Head of caudate nucleus (tissue), 42 donors: ENCODE results near the gene KDM7A.
"Not testable (repeated sequence)": the region's sequence is repeated elsewhere in the genome, so short reads cannot be mapped to it uniquely, and the experiment has no call there.

Experiments
- DNase-seq, 42 donors: peaks; one replicate each; pipeline versions ENCODE4 v3.0.0 to v3.0.0-alpha.2; 2020 to 2021; ENCODE audit warnings: mixed read lengths in 7 of 42
- intact Hi-C: fragments of 100-400 bp; cut with DNase I; formaldehyde crosslinking; loops from one replicate; pipeline ENCODE4 v1.15.0; 2022

KDM7A gene

GRCh38 chr7:140121326-140121725, 55.5 kb downstream of the KDM7A start:
- DNase-seq: peak in 10 of 42 donors; percentile 4 to 51 (median 23)
- intact Hi-C loops: no loop called here

- intact Hi-C loops, DNase-seq: not testable (repeated sequence)
These were observed 62.0 kb downstream of the KDM7A start for GRCh38 chr7:140114817-140115216.

DNA sequence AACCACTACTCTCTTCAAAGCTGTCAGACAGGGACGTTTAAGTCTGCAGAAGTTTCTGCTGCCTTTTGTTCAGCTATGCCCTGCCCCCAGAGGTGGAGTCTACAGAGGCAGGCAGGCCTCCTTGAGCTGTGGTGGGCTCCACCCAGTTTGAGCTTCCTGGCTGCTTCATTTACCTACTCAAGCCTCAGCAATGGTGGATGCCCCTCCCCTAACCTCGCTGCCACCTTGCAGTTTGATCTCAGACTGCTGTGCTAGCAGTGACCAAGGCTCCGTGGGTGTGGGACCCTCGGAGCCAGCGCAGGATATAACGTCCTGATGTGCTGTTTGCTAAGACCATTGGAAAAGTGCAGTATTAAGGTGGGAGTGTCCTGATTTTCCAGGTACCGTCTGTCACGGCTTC, 68.0 kb downstream of the KDM7A start:
- DNase-seq, intact Hi-C loops: not testable (repeated sequence)

DNA sequence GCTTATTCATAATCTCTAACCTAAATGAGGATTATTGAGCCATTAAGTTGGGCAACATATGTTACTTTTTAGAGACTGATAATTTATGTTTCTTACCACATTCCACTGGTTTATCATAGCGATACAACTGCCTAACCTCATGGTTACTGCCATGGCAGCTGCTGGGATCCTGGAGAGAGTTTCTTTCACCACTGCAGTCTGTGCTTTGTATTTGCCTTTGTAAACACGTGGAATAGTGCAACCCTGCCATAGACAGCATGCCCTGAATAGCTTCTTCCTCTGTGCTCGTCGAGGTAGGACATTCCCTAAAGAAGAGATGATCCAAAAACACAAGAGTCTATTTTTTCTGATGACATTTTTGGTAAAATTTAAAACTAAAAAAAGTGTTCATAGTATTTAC, 80.3 kb downstream of the KDM7A start:
- intact Hi-C loops: no loop called here

GRCh38 chr7:140093375-140093774, 83.4 kb downstream of the KDM7A start:
- intact Hi-C loops: no loop called here
- no peak for DNase-seq

More for the DNA sequence above, 80.3 kb downstream of the KDM7A start:
- DNase-seq: no peak

DNA sequence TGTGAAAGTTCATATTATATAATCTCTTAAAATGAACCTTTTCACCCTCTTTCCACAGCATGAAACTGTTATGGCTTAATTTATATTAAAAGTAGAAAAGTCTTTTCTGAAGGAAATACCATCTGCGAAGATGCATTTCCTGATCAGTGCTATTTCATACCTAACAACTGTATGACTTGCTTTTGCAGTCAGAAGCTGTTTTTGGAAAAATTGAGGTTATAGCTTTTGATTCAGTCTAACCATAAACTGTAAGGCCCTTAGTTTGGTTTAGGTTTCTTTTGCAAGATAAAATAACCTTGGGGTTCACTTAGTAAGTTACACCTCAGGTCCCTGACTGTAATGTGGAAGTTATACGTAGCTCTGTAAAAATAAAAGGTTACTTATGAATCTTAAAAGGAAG, 91.3 kb downstream of the KDM7A start:
- no peak for DNase-seq
- intact Hi-C loops: no loop called here

DNA sequence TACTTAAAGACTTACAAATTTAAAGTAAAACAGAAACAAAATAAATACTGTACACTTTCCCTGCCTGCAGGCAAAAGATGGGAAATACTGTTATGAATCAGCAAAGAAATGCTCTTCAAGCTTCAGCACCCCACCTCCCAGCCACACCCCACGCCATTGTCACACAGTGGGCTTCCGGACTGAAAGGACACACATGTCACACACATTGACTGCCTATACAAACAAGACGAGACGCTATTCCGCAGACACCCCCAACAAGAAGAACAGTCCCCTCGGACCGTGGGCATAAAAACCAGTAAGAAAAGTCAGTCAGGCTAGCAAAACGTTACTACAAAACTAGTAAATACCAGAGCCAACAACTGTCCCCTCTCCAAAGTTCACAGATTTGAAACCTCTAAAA, 91.8 kb downstream of the KDM7A start:
- intact Hi-C loops: no loop called here
- DNase-seq: no peak

DNA sequence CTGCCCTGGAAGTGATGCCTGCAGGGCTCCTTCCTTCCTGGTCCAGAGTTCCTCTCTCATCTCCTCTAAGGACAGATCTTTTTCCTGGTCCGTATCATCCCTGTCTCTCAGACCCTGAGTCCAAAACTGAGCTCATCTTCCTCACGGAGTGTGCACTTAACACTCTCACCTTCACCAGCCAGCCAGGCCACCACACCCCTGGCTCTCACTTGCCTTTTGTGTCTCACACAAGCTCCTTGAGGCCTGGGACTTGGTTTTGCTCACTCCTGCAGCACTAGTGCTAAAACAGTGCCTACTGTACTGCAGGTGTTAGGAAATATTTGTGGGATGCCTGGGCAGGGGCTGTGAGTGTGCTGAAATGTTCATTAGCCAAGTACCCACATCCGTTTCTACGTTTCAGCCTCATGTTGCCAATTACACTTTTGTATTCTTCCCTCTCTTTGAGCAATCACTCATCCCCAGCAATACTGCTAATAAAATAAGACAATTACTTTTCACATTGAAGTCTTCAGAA, 92.6 kb downstream of the KDM7A start:
- intact Hi-C loops: no loop called here
- no peak for DNase-seq

- DNase-seq: no peak
- intact Hi-C loops: no loop called here
These were observed 94.0 kb downstream of the KDM7A start for GRCh38 chr7:140082770-140083169.

- intact Hi-C loops: no loop called here
- DNase-seq: no peak
These were observed 94.9 kb downstream of the KDM7A start for GRCh38 chr7:140081774-140082425.

DNA sequence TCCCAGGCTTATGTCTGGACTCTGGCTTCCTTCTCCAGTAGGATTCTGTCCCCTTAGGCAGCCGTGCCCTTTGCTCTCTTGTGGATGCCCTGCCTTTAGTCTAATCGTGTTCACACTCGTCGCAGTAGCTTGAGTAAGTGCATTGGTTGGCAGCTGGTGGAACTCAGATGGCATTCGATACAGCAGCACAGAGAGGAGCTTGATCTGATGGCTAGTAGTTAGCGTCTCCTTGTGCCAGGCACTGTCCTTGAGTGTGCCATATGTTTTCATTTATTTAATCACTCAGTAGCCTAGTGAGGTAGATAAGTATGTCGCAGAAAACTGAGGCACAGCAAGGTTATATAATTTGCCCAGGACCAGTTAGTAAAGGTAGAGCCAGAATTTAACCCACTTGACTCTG, 95.9 kb downstream of the KDM7A start:
- no peak for DNase-seq
- intact Hi-C loops: no loop called here

DNA sequence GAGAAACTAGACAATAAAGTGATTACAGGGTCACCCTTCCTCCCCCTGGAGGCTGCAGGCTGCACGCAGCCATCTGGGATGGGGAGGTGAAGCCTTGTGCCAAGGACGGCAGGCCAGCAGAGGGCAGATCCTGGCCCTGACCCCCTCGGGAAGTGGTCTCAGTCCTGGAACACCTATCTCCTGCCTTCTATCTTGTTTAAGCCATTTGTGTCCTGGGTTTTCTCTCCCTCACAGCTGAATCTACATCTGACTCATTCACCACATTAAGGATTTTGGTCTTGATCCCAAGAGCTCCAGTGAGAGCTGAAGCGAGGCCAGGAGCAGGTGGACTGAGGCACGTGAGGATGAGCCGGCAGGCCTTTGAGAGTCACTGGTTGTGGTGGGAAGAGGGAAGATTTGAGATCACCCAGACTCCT, 97.7 kb downstream of the KDM7A start:
- intact Hi-C loops: no loop called here
- DNase-seq: no peak

GRCh38 chr7:140078392-140078791, 98.4 kb downstream of the KDM7A start:
- no peak for DNase-seq
- intact Hi-C loops: no loop called here

- intact Hi-C loops: no loop called here
- no peak for DNase-seq
These were observed 102.0 kb downstream of the KDM7A start for GRCh38 chr7:140074780-140075179.

DNA sequence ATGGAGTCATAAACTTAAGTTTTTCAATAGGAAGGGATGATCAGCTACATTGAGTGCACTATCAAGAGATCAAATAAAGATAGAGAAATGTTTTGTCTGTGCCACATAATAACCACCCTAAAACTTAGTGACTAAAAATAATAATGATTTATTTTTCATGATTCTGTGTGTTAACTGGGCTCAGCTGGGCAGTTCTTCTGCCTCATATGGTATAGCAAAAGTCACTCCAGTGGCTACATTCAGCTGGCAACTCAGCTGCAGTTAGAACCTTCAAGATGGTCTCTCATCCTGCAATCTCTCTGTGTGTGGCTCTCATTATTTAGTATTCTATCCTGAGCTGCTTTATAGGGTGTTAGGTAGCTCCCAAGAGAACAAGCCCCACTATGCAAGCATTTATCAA, 106.2 kb downstream of the KDM7A start:
- intact Hi-C loops: no loop called here
- no peak for DNase-seq

DNA sequence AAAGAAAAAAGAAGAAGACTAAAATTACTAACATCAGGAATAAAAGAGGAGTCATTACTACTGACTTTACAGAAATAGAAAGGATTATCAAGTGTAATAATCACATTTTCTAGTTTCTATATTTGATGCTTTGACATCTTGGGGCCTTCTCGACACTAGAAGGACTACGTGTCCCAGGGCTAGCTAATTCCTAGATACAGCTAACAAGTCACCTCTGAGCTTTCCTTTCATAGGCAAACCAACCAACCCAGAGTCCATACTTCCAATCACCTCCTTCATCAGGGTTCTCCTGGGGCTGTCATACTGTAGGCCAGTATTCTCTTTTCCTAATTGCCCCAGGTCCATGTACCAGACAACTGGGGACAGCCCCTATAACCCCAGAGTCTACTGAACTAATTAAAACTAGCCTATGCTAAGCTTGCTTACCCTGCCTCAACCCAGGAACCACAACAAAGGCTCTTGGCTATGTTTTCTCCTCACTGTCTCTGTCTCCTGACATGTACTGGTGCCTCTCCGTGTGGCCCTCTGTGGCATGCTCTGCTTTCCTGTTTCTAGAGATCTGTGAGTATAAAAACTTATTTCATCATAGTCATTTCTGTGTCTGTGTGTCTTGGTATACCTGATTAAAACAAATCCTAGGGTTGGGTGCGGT, 107.4 kb downstream of the KDM7A start:
- intact Hi-C loops: no loop called here
- DNase-seq: no peak

GRCh38 chr7:140068033-140068432, 108.8 kb downstream of the KDM7A start:
- DNase-seq: no peak
- intact Hi-C loops: no loop called here

DNA sequence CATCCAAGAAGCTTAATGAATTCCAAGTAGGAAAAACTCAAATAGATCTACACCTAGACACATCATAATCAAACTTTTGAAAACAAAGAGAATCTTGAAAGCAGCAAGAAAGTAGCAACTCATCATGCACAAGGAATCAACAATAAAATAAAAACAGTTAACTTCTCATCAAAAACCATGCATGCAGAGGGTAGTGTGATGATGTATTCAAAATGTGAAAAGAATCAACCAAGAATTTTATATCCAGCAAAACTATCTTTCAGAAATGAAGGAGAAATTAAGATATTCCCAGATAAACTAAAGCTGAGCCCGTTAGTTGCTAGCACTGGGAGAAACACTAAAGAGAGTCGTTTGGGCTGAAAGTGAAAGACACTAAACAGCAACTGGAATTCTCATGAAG, 109.7 kb downstream of the KDM7A start:
- no peak for DNase-seq
- intact Hi-C loops: no loop called here

DNA sequence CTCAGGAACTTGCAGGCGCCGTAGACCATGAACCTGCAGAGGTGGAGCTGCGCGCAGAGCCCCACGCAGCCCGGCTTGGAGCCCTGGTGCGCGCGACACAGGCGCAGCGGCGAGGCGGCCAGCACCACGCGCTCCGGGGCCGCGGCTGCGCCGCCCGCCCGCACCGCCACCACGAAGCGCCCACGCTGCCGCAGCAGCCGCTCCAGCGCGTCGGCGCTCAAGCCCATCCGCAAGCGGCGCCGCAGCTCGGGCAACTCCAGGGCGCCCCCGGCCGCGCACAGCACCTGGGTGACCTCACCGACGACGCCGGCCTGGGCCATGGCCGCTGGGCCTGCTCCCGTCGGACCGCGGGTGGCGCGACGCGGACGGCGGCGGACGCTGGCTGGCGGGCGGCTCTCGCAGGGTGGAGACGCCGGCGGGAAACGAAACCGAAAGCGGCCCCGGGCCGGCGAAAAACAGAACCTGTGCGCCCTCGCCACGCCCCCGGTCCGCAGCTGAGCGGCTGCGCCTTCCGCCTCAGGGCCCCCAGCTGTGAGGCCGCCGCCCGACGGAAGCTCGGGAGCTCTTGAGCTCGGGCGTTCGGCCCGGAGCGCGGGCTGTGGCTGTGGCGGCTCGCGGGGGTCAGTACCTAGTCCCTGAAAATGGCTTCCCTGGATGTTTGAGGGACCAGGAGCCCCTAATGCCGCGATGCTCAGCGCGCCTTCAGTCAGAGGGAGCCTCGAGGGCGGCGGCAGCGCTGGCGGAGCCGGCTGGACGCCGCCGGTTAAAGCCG, 114.1 kb downstream of the KDM7A start, which contains the start of gene PARP12:
PARP12 (minus strand) TSS at position 424 of the 772 bp plus-strand sequence; CDS start at position 320, 104 bp downstream.
- intact Hi-C loops: no loop called here
- peak in 41 of 42 donors; percentile 20 to 86 (median 65) for DNase-seq

DNA sequence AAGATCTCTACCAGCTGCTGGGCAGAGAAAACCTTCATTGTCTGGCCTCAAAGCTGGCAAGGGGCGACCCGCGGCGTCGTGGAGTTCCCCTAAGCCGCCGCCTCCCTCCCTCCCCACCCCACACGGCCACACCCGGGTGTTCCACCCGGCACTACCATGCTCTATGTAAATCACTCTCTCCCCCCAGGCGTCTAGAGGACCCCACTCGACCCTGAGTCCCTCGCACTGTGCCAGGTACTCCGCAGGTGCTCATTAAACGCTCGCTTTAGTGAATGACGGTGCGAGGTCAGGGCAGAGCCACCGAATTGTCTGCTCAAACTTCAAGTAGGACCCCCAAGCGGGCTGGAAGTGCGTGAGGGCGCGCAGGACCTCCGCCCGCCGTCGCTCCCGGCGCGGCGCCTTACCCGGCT, 114.7 kb downstream of the KDM7A start:
- peak in 2 of 42 donors; percentile 13 to 16 for DNase-seq
- intact Hi-C loops: no loop called here
